ENCODE results near the gene PPP3R1.

PPP3R1 gene

DNA sequence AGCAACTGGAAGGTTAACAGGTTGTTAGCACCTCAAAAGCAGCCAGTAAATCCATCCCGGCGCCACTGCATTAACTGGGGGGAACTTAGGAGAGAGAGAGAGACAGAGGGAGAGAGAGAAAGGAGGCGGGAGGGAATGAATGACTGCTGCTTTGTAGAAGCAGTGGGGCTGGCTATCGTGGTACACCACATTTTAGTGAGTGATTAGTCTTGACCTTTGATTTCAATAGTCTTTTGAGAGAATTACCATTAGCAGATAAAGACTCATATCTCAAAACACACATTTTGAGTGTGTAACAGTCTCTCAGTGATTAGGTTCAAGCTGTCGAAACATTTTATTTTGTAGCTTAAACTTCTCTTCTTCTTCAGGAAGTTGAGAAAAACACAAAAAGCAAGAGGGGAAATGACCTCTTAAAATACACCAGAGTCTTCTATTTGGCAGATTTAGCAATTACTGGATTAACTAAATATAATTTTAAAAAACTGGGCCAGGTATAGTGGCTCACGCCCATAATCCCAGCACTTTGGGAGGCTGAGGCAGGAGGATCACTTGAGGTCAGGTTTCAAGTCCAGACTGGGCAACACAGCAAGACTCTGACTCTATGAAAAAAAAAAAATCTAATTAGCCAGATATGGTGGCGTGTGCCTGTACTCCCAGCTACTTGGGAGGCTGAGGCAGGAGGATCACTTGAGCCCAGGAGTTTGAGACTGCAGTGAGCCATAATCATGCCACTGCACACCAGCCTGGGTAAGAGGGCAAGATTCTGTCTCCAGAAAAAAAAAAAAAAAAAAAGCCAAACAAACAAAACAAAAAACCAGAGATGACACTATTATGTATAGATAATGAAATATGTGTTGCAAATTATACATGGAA is 116.6 kb downstream of the PPP3R1 start:
- no peak for DNase-seq

DNA sequence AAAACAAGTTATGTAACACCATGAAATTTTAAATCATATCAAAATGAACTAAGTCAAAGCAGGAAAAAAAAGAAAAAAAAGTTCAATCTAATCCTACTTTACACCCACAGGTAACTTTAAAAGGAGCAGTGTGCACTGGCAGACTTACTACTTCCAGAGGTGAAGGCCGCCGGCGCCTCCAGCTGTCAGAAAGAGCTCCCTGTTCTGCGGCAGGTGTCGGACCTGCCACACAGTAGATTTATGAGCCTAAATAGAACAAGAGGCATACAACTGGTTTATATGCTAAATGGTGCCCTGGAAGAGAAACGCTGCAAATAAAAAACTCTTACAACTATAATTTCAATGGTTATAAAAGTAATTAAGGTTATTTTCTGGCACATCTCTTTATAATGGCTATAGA is 117.8 kb downstream of the PPP3R1 start:
- DNase-seq: no peak

DNA sequence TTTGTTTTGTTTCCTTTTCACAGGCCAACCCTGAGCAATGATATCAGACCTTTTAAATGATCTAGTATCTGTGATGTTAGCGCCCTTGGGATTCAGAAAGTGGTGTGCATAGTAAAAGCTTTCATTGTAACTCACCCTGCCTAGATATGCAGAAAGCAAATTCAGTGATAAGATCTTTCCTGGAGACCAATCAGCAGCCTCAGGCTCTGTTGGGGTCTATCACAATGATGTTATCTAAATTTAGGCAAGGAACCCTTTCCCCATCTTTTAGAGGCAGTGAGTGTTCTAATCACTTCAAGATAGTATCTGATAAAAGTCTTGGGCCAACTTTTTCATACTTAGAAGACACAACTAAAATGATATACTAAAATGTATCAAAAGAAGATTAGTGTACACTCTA is 118.2 kb downstream of the PPP3R1 start:
- DNase-seq: no peak
